Kidney (tissue), 14 donors: ENCODE measurements around the gene IGSF11. TPM values are rescaled to one million over a fixed set of nuclear protein-coding genes. Genes with fewer than 3 reads are reported as not detected.

Source experiments
- DNase-seq, 5 donors: peaks; one replicate each; pipeline ENCODE4 v3.0.0-alpha.2; 2013 to 2020
- FAIRE-seq: peaks from 2 replicates; lab custom pipeline; 2012; peaks lifted over from hg19 to GRCh38; lab: Jason Lieb, UNC
- H3K27ac ChIP-seq, 2 donors: one replicate each; pipeline ENCODE4 v1.7.0; 2013; ENCODE audit warnings: low read depth in 2 of 2, low read length in 2 of 2, inconsistent platforms in 1 of 2
- H3K27me3 ChIP-seq: one replicate; pipeline ENCODE4 v1.7.1; 2013; ENCODE audit warnings: low read length, inconsistent platforms; ENCODE audit not compliant: control insufficient read depth, insufficient read depth
- H3K36me3 ChIP-seq, 3 donors: one replicate each; pipeline versions ENCODE4 v1.7.0 to v1.7.1; 2013; ENCODE audit warnings: low read length in 3 of 3, control low read depth in 1 of 3, inconsistent platforms in 1 of 3; ENCODE audit not compliant: insufficient read depth in 3 of 3, control insufficient read depth in 2 of 3
- H3K4me1 ChIP-seq, 3 donors: one replicate each; pipeline versions ENCODE4 v1.7.0 to v1.7.1; 2013; ENCODE audit warnings: low read length in 3 of 3, inconsistent platforms in 1 of 3, low read depth in 1 of 3; ENCODE audit not compliant: control insufficient read depth in 2 of 3, insufficient read depth in 2 of 3
- H3K4me3 ChIP-seq, 3 donors: one replicate each; pipeline versions ENCODE4 v1.7.0 to v1.8.1; 2013; ENCODE audit warnings: low read length in 3 of 3, control low read depth in 1 of 3, inconsistent platforms in 1 of 3
- H3K9ac ChIP-seq, 3 donors: one replicate each; pipeline versions ENCODE4 v1.7.0 to v1.7.1; 2013; ENCODE audit warnings: low read length in 3 of 3, control low read depth in 1 of 3, inconsistent platforms in 1 of 3
- H3K9me3 ChIP-seq, 3 donors: one replicate each; pipeline versions ENCODE4 v1.7.0 to v1.7.1; 2013; ENCODE audit warnings: low read length in 3 of 3, control low read depth in 1 of 3, inconsistent platforms in 1 of 3; ENCODE audit not compliant: control insufficient read depth in 2 of 3, insufficient read depth in 1 of 3
- intact Hi-C: fragments of 100-400 bp; cut with DNase I; formaldehyde crosslinking; loops from one replicate; pipeline ENCODE4 v1.11.1; 2022
- polyA plus RNA-seq: library from polyadenylated mRNA; stranded (reverse); fragments of 350-450 nt; fragmentation: Illumina TruSeq; extraction: RNeasy Lipid Tissue Mini Kit (QIAGEN cat#74804); gene quantifications from one replicate; pipeline ENCODE4 v1.2.3, GENCODE V29; 2014; ENCODE audit warnings: low read depth, low replicate concordance; ENCODE audit not compliant: insufficient read depth
- total RNA-seq: library from RNA; stranded (reverse); fragmentation: NEBNext Ultra II Directional; extraction: Animal tissue kit (Norgen Biotek cat#: 25700); gene quantifications from one replicate; pipeline ENCODE4 v1.2.1, GENCODE V29; 2021
- TF ChIP-seq, protein P1 (sequence below): IDR thresholded peaks from 3 replicates; pipeline ENCODE4 v1.5.1; 2012; ENCODE audit warnings: mild to moderate bottlenecking, moderate library complexity, borderline replicate concordance; ENCODE audit not compliant: insufficient read depth; ENCODE audit errors: extremely low read depth
- donor health status: control.
- donor health status: control.
- donor health status: control.
- donor health status: control.
- donor health status: control.
- donor health status: DM: yes; HTN: yes; CAD: no.
- donor health status: Normal renal cell carcinoma (clear cell type).

IGSF11 gene
- total and polyA plus RNA-seq, 2 donors from 2014 or later = 1.3 to 6.7 TPM

GRCh38 chr3:118968111-118968510 lies 66.5 kb downstream of the IGSF11 start:
- FAIRE-seq (no peak), DNase-seq (no peak)
- intact Hi-C loops = no loop called here
- no peaks in the 10 kb centered on the region for H3K9me3 ChIP-seq
- H3K9ac ChIP-seq = no peak overlapping the region
- H3K36me3 ChIP-seq = no peaks in the 10 kb centered on the region
- H3K4me1 ChIP-seq = no peaks in the 10 kb centered on the region
- no peak overlapping the region for H3K4me3 ChIP-seq
- no peaks in the 10 kb centered on the region for H3K27me3 ChIP-seq
- TF ChIP-seq, protein P1, sequence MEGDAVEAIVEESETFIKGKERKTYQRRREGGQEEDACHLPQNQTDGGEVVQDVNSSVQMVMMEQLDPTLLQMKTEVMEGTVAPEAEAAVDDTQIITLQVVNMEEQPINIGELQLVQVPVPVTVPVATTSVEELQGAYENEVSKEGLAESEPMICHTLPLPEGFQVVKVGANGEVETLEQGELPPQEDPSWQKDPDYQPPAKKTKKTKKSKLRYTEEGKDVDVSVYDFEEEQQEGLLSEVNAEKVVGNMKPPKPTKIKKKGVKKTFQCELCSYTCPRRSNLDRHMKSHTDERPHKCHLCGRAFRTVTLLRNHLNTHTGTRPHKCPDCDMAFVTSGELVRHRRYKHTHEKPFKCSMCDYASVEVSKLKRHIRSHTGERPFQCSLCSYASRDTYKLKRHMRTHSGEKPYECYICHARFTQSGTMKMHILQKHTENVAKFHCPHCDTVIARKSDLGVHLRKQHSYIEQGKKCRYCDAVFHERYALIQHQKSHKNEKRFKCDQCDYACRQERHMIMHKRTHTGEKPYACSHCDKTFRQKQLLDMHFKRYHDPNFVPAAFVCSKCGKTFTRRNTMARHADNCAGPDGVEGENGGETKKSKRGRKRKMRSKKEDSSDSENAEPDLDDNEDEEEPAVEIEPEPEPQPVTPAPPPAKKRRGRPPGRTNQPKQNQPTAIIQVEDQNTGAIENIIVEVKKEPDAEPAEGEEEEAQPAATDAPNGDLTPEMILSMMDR = no peak
- no peak overlapping the region for H3K27ac ChIP-seq

- no peaks in the 10 kb centered on the region for H3K36me3 ChIP-seq
- DNase-seq (no peak), FAIRE-seq (no peak)
- TF ChIP-seq, protein P1 = no peak
- no peaks in the 10 kb centered on the region for H3K9me3 ChIP-seq
- no peaks in the 10 kb centered on the region for H3K27me3 ChIP-seq
- H3K27ac ChIP-seq = no peak overlapping the region
- H3K4me3 ChIP-seq = no peak overlapping the region
- no peaks in the 10 kb centered on the region for H3K4me1 ChIP-seq
- H3K9ac ChIP-seq = no peak overlapping the region
- intact Hi-C loops = no loop called here
These were observed 67.9 kb downstream of the IGSF11 start for GRCh38 chr3:118966700-118967099.

DNA sequence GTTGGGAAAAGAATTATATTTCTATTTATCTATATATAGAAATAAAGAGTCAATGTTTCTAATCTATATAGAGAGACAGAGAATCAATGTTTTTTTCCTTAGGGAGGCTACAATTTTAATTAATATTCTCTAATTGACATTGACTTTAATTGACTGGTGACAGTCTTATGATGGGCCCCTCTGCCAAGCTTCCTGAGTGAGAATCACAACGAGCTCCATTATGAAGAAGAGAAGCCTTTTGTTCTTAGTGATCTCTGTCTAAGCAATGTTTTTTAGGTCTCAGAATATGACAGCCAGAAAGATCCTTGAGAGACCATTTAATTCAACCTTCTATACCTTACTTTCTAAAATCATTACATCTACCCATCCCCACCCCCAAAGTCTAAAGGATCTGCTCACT lies 70.9 kb downstream of the IGSF11 start:
- DNase-seq = no peak
- Histone ChIP-seq H3K9me3 (no peaks in the 10 kb centered on the region), H3K36me3 (no peaks in the 10 kb centered on the region), H3K4me1 (no peaks in the 10 kb centered on the region), H3K4me3 (no peak overlapping the region), H3K27ac (no peak overlapping the region), H3K9ac (no peak overlapping the region), H3K27me3 (no peaks in the 10 kb centered on the region)
- no peak for FAIRE-seq
- intact Hi-C loops = no loop called here
- TF ChIP-seq, protein P1 = no peak

GRCh38 chr3:118960876-118961450 lies 73.7 kb downstream of the IGSF11 start:
- intact Hi-C loops = no loop called here
- FAIRE-seq = no peak
- no peaks in the 10 kb centered on the region for H3K9me3 ChIP-seq

More at GRCh38 chr3:118960876-118961450, 73.7 kb downstream of the IGSF11 start:
- peak in 2 of 5 donors; percentile 23 to 30 for DNase-seq
- TF ChIP-seq, protein P1 = no peak
- H3K4me1 ChIP-seq = no peaks in the 10 kb centered on the region
- H3K4me3 ChIP-seq = no peak overlapping the region
- H3K9ac ChIP-seq = no peak overlapping the region
- H3K27ac ChIP-seq = no peak overlapping the region
- no peaks in the 10 kb centered on the region for H3K27me3 ChIP-seq
- no peaks in the 10 kb centered on the region for H3K36me3 ChIP-seq
